GM19025 (cell line): ENCODE measurements around the gene CLIP1.
"Not testable (repeated sequence)": the region's sequence is repeated elsewhere in the genome, so short reads cannot be mapped to it uniquely, and the experiment has no call there.

Experiments
- ATAC-seq: cut with Tn5 transposase; IDR thresholded peaks from one replicate; pipeline ENCODE4 v1.9.1; 2021; ENCODE audit warnings: mild to moderate bottlenecking, low read depth, moderate library complexity; ENCODE audit not compliant: unreplicated experiment

The CLIP1 gene

GRCh38 chr12:122265886-122266229 is 156.6 kb downstream of the CLIP1 start:
- ATAC-seq, result peak; percentile 11

- ATAC-seq, result no peak
Measured at GRCh38 chr12:122265476-122265875, 157.0 kb downstream of the CLIP1 start.

- not testable (repeated sequence) for ATAC-seq
Measured at GRCh38 chr12:122260735-122261134, 161.7 kb downstream of the CLIP1 start.

GRCh38 chr12:122258939-122259338 is 163.5 kb downstream of the CLIP1 start:
- ATAC-seq, result not testable (repeated sequence)

GRCh38 chr12:122258462-122258861 is 164.0 kb downstream of the CLIP1 start:
- not testable (repeated sequence) for ATAC-seq

- no peak for ATAC-seq
Measured at GRCh38 chr12:122250536-122250935, 171.9 kb downstream of the CLIP1 start.

- no peak for ATAC-seq
Measured at GRCh38 chr12:122250047-122250446, 172.4 kb downstream of the CLIP1 start.

GRCh38 chr12:122245553-122245952 is 176.9 kb downstream of the CLIP1 start:
- ATAC-seq, result no peak

- ATAC-seq, result no peak
Measured at GRCh38 chr12:122244565-122245371, 177.7 kb downstream of the CLIP1 start.

GRCh38 chr12:122243965-122244364 is 178.5 kb downstream of the CLIP1 start:
- no peak for ATAC-seq

- no peak for ATAC-seq
Measured at GRCh38 chr12:122238861-122239260, 183.6 kb downstream of the CLIP1 start.

GRCh38 chr12:122235741-122236140 is 186.7 kb downstream of the CLIP1 start:
- ATAC-seq, result no peak

GRCh38 chr12:122232691-122233090 is 189.8 kb downstream of the CLIP1 start:
- no peak for ATAC-seq

GRCh38 chr12:122230798-122231197 is 191.7 kb downstream of the CLIP1 start:
- no peak for ATAC-seq

GRCh38 chr12:122228092-122228491 is 194.4 kb downstream of the CLIP1 start:
- ATAC-seq, result no peak

GRCh38 chr12:122227341-122227740 is 195.1 kb downstream of the CLIP1 start:
- no peak for ATAC-seq

- ATAC-seq, result no peak
Measured at GRCh38 chr12:122226366-122227125, 195.9 kb downstream of the CLIP1 start.

GRCh38 chr12:122225683-122226365 is 196.6 kb downstream of the CLIP1 start, which contains the start of gene DIABLO:
DIABLO (minus strand) TSS chr12:122226052; CDS start chr12:122226014, 38 bp downstream.
- ATAC-seq, result peak; percentile 94
